Measurements from ENCODE around the gene EDNRA. TPM values are rescaled to one million over a fixed set of nuclear protein-coding genes. Genes with fewer than 3 reads are reported as not detected.

The EDNRA gene
- total and polyA plus RNA-seq, 8 donors, result 0.58 to 24.6 (median 4.1) TPM; not detected in 1

DNA sequence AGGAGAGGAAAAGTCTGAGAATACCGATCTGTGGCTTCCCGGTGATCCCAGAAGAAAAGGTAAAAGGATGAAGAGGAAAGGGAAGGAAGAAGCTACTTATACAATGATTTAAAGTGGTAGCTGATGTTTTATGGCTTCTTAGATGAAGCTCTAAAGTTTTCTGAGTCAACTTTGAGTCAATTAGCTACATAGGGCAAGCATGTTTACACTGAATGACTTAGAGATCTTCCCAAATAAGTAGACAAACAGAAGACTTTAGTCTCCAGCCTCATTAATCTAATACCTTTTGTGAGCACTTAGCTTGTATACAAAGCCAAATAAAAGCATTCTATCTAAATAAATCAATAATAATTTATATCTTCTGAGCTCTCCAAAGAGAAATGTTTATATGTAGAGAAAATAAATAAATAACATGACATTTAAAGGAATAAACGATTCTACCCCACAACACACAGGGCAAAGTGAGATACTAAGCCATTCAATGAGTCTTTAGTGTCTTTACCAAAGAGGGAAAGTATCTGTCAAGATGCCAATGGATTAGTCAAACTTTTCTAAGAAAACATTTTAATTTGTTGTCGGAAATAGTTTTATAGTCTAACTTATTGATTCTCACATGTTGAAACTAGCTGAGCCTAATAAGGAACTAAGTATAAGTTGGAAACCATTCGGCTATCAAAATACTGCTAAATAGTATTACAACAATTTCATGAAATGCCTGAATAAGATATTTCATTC, 90.3 kb downstream of the EDNRA start:
- Histone ChIP-seq H3K36me3 (no peaks in the 10 kb centered on the region), H3K4me1 (no peaks in the 10 kb centered on the region), H3K9me3 (no peaks in the 10 kb centered on the region), H3K27ac (peak overlapping the region in 2 of 5 donors; percentile 35 to 53), H3K4me3 (no peak overlapping the region), H3K27me3 (no peaks in the 10 kb centered on the region)
- intact Hi-C loops (cut with DNase I; ENCODE audit: low total_unique reads), result no loop called here
- WGBS, 5 donors, result 57 to 66% (median 64%) methylated on average over 5 of the region's 5 CpGs
- TF ChIP-seq, protein P1, sequence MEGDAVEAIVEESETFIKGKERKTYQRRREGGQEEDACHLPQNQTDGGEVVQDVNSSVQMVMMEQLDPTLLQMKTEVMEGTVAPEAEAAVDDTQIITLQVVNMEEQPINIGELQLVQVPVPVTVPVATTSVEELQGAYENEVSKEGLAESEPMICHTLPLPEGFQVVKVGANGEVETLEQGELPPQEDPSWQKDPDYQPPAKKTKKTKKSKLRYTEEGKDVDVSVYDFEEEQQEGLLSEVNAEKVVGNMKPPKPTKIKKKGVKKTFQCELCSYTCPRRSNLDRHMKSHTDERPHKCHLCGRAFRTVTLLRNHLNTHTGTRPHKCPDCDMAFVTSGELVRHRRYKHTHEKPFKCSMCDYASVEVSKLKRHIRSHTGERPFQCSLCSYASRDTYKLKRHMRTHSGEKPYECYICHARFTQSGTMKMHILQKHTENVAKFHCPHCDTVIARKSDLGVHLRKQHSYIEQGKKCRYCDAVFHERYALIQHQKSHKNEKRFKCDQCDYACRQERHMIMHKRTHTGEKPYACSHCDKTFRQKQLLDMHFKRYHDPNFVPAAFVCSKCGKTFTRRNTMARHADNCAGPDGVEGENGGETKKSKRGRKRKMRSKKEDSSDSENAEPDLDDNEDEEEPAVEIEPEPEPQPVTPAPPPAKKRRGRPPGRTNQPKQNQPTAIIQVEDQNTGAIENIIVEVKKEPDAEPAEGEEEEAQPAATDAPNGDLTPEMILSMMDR (IDR thresholded peaks at IDR 0.05), result no peak
- TF ChIP-seq POLR2A (IDR thresholded peaks at IDR 0.05) (no peak), POLR2AphosphoS5 (IDR thresholded peaks at IDR 0.05) (no peak)
- no peak for DNase-seq

DNA sequence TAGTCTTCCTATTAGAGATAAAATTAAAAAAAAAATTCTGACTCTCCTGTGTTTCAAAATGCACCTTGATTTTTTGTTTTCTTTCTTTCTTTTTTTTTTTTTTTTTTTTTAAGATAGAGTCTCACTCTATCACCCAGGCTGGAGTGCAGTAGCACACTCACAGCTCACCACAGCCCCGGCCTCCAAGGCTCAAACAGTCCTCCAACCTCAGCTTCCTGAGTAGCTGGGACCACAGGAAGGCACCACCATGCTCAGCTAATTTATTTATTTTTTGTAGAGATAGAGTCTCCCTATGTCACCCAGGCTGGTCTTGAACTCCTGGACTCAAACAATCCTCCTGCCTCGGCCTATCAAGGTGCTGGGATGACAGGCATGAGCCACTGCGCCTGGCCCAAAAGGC, 95.2 kb downstream of the EDNRA start:
- Histone ChIP-seq H3K27me3 (no peaks in the 10 kb centered on the region), H3K4me3 (no peak overlapping the region), H3K27ac (no peak overlapping the region), H3K4me1 (no peaks in the 10 kb centered on the region), H3K9me3 (no peaks in the 10 kb centered on the region), H3K36me3 (no peaks in the 10 kb centered on the region)
- TF ChIP-seq, protein P1 (IDR thresholded peaks at IDR 0.05), result no peak
- no peak for TF ChIP-seq POLR2A (IDR thresholded peaks at IDR 0.05)
- no peak for TF ChIP-seq POLR2AphosphoS5 (IDR thresholded peaks at IDR 0.05)
- no peak for TF ChIP-seq EP300 (IDR thresholded peaks at IDR 0.05)
- no peak for DNase-seq
- intact Hi-C loops (cut with DNase I; ENCODE audit: low total_unique reads), result no loop called here
- 87 to 94% (median 89%) methylated on average over 3 of the region's 3 CpGs for WGBS, 5 donors

DNA sequence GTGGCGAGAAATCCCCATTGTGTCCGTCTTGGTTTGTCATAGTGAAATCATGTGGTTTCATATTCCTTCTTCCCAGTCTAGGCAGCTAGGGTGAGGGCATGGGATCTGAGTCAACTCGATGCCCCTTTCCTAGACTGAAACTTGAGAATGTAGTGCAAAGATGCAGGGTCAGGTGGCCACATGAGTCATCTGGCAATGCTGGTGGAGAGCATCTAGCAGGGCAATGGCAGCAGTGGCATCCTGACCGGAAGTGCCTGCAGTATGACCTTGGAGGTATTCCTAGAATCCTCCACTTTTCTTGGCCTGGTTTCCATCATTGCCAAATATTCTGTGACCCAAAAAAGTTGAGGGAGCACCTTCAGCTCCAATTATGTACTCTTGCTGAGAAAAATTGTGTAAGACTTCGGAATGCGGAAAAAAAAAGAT, 97.2 kb downstream of the EDNRA start:
- no peak overlapping the region for H3K27ac ChIP-seq
- 68 to 85% (median 79%) methylated on average over 6 of the region's 6 CpGs for WGBS, 5 donors
- H3K4me1 ChIP-seq, result peaks cover 0 to 8% (median 0%) of the 10 kb centered on the region in 4 donors
- no peaks in the 10 kb centered on the region for H3K9me3 ChIP-seq
- TF ChIP-seq POLR2A (IDR thresholded peaks at IDR 0.05), result no peak
- no peak for TF ChIP-seq EP300 (IDR thresholded peaks at IDR 0.05)
- TF ChIP-seq, protein P1 (IDR thresholded peaks at IDR 0.05), result no peak
- TF ChIP-seq POLR2AphosphoS5 (IDR thresholded peaks at IDR 0.05), result no peak
- no peak overlapping the region for H3K4me3 ChIP-seq
- DNase-seq, result no peak
- intact Hi-C loops (cut with DNase I; ENCODE audit: low total_unique reads), result no loop called here
- H3K27me3 ChIP-seq, result no peaks in the 10 kb centered on the region
- H3K36me3 ChIP-seq, result no peaks in the 10 kb centered on the region

DNA sequence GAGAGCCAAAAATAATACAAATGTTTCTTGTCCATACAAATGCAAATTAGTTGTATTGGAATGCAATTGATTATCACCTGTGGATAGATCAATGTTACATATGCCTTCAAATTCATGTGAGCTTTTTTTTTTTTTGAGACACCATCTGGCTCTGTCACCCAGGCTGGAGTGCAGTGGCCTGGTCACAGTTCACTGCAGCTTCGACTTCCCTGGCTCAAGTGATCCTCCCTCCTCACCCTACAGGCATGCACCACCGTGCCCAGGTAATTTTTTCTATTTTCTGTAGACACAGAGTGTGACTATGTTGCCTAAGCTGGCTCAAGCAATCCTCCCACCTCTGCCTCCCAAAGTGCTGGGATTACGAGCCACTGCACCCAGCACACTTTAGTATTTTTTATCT, 97.7 kb downstream of the EDNRA start:
- Histone ChIP-seq H3K4me1 (peaks cover 0 to 11% (median 0%) of the 10 kb centered on the region in 4 donors), H3K36me3 (no peaks in the 10 kb centered on the region), H3K27ac (no peak overlapping the region), H3K9me3 (no peaks in the 10 kb centered on the region), H3K4me3 (no peak overlapping the region), H3K27me3 (no peaks in the 10 kb centered on the region)
- intact Hi-C loops (cut with DNase I; ENCODE audit: low total_unique reads), result no loop called here
- TF ChIP-seq POLR2A (IDR thresholded peaks at IDR 0.05) (no peak), EP300 (IDR thresholded peaks at IDR 0.05) (no peak), POLR2AphosphoS5 (IDR thresholded peaks at IDR 0.05) (no peak)
- TF ChIP-seq, protein P1 (IDR thresholded peaks at IDR 0.05), result no peak
- DNase-seq, result no peak
- WGBS, 5 donors, result 74 to 93% (median 81%) methylated on average over 3 of the region's 3 CpGs
